Activated CD4-positive, alpha-beta T cell treated with anti-CD3 and anti-CD28 coated beads, Interleukin-2, amount 10 ng/mL, durations not matched to agents 24 days and 14 days (primary cell): ENCODE data around the gene FOLR1. TPM values are rescaled to one million over a fixed set of nuclear protein-coding genes. Genes with fewer than 3 reads are reported as not detected.
"Not testable (repeated sequence)": the region's sequence is repeated elsewhere in the genome, so short reads cannot be mapped to it uniquely, and the experiment has no call there.

Experiments used
- DNase-seq: peaks from one replicate; pipeline ENCODE4 v3.0.0; 2022
- H3K27ac Mint-ChIP-seq: one replicate; pipeline ENCODE4 v1.8.0; 2022; ENCODE audit warnings: mild to moderate bottlenecking, mixed read lengths
- H3K27me3 Mint-ChIP-seq: one replicate; pipeline ENCODE4 v1.8.0; 2022; ENCODE audit warnings: mixed read lengths
- H3K36me3 Mint-ChIP-seq: one replicate; pipeline ENCODE4 v1.8.0; 2022; ENCODE audit warnings: low read depth, mild to moderate bottlenecking, mixed read lengths
- H3K4me1 Mint-ChIP-seq: one replicate; pipeline ENCODE4 v1.8.0; 2021; ENCODE audit warnings: mixed read lengths
- H3K4me3 Mint-ChIP-seq: one replicate; pipeline ENCODE4 v1.8.0; 2022; ENCODE audit warnings: mild to moderate bottlenecking, moderate library complexity, mixed read lengths
- H3K9me3 Mint-ChIP-seq: one replicate; pipeline ENCODE4 v1.8.0; 2021; ENCODE audit warnings: mixed read lengths
- intact Hi-C: fragments of 100-400 bp; cut with micrococcal nuclease; formaldehyde crosslinking; loops from one replicate; pipeline ENCODE4 v1.15.1; 2023
- total RNA-seq: library from RNA; stranded (reverse); gene quantifications from 2 replicates; pipeline ENCODE4 v1.2.3, GENCODE V29; 2022

The FOLR1 gene
- total RNA-seq, 1 donor from 2014 or later = not detected

GRCh38 chr11:72201445-72201844, 9.5 kb downstream of the FOLR1 start:
- H3K4me1 Mint-ChIP-seq, H3K27ac Mint-ChIP-seq, DNase-seq, H3K4me3 Mint-ChIP-seq, intact Hi-C loops, H3K36me3 Mint-ChIP-seq, H3K9me3 Mint-ChIP-seq, H3K27me3 Mint-ChIP-seq: not testable (repeated sequence)

DNA sequence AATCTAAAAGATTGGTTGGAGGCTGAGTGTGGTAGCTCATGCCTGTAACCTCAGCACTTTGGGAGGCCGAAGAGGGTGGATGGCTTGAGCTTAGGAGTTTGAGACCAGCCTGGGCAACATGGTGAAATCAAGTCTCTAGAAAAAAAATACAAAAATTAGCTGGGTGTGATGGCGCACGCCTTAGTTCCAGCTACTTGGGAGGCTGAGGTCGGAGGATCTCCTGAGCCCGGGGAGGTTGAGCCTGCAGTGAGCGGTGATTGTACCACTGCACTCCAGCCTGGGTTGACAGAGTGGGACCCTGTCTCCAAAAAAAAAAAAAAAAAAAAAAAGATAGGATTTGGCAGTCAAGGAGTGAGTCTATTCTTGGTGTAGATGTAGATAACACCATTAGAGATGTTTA, 10.6 kb downstream of the FOLR1 start:
- Mint-ChIP-seq H3K4me1 (peaks cover 5% of the 10 kb centered on the region), H3K9me3 (no peaks in the 10 kb centered on the region), H3K4me3 (no peak overlapping the region), H3K36me3 (no peaks in the 10 kb centered on the region), H3K27ac (no peak overlapping the region), H3K27me3 (no peaks in the 10 kb centered on the region)
- intact Hi-C loops = no loop called here
- DNase-seq = no peak

GRCh38 chr11:72203163-72203562, 11.2 kb downstream of the FOLR1 start:
- intact Hi-C loops = no loop called here

GRCh38 chr11:72204886-72205285, 12.9 kb downstream of the FOLR1 start:
- H3K27me3 Mint-ChIP-seq = peaks cover 6% of the 10 kb centered on the region
- H3K9me3 Mint-ChIP-seq = peaks cover 10% of the 10 kb centered on the region
- peaks cover 5% of the 10 kb centered on the region for H3K4me1 Mint-ChIP-seq
- intact Hi-C loops = no loop called here
- no peak overlapping the region for H3K27ac Mint-ChIP-seq
- no peak overlapping the region for H3K4me3 Mint-ChIP-seq
- no peaks in the 10 kb centered on the region for H3K36me3 Mint-ChIP-seq
- no peak for DNase-seq

More at GRCh38 chr11:72203163-72203562, 11.2 kb downstream of the FOLR1 start:
- H3K4me1 Mint-ChIP-seq = peaks cover 5% of the 10 kb centered on the region
- no peak for DNase-seq
- H3K9me3 Mint-ChIP-seq = no peaks in the 10 kb centered on the region
- H3K27ac Mint-ChIP-seq = no peak overlapping the region
- no peaks in the 10 kb centered on the region for H3K27me3 Mint-ChIP-seq
- no peak overlapping the region for H3K4me3 Mint-ChIP-seq
- H3K36me3 Mint-ChIP-seq = no peaks in the 10 kb centered on the region

- H3K27ac Mint-ChIP-seq, intact Hi-C loops, DNase-seq, H3K4me3 Mint-ChIP-seq, H3K4me1 Mint-ChIP-seq, H3K36me3 Mint-ChIP-seq: not testable (repeated sequence)
- H3K9me3 Mint-ChIP-seq = peaks cover 15% of the 10 kb centered on the region
- peaks cover 12% of the 10 kb centered on the region for H3K27me3 Mint-ChIP-seq
Observed at GRCh38 chr11:72206794-72207193, 14.9 kb downstream of the FOLR1 start.

- no peak for DNase-seq
- H3K36me3 Mint-ChIP-seq = no peaks in the 10 kb centered on the region
- H3K4me3 Mint-ChIP-seq = no peak overlapping the region
- intact Hi-C loops = no loop called here
- H3K4me1 Mint-ChIP-seq = peaks cover under 1% of the 10 kb centered on the region
- H3K27me3 Mint-ChIP-seq = peaks cover 22% of the 10 kb centered on the region
- H3K27ac Mint-ChIP-seq = no peak overlapping the region
- peaks cover 15% of the 10 kb centered on the region for H3K9me3 Mint-ChIP-seq
Observed at GRCh38 chr11:72208281-72208680, 16.3 kb downstream of the FOLR1 start.

- intact Hi-C loops = no loop called here
- Mint-ChIP-seq H3K4me1 (no peaks in the 10 kb centered on the region), H3K9me3 (peaks cover 15% of the 10 kb centered on the region), H3K36me3 (no peaks in the 10 kb centered on the region), H3K4me3 (no peak overlapping the region), H3K27me3 (peaks cover 24% of the 10 kb centered on the region), H3K27ac (no peak overlapping the region)
- DNase-seq = no peak
Observed at GRCh38 chr11:72209101-72209500, 17.2 kb downstream of the FOLR1 start.

DNA sequence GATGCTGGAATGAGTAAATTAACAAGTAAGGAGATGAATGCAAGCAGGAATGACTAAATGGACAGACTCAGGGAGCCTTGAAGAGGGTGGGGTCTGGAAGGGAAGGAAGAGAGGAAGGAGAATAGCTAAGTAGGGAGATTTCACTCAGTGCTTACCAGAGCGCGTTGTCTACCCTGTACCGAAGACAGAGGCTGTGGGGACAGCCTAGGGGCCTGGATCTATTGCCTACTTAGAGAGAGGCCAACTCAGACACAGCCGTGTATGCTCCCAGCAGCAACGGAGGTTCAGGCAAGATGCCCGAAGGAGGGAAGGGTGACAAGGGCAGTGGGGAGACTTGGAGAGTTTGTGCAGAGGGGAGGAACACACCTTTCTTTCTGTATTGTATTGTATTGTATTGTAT, 24.7 kb downstream of the FOLR1 start, which contains the start of gene FOLR2:
FOLR2 (plus strand) TSS at position 157 of the 400 bp plus-strand sequence. CDS start 1,791 bp downstream, outside the sequence.
- intact Hi-C loops = no loop called here
- Mint-ChIP-seq H3K9me3 (no peaks in the 10 kb centered on the region), H3K36me3 (no peaks in the 10 kb centered on the region), H3K4me1 (peaks cover 5% of the 10 kb centered on the region), H3K27me3 (peaks cover 44% of the 10 kb centered on the region), H3K27ac (no peak within 1 kb of the TSS), H3K4me3 (no peak within 1 kb of the TSS)
- DNase-seq = no peak

GRCh38 chr11:72217841-72218240, 25.9 kb downstream of the FOLR1 start:
- Mint-ChIP-seq H3K27me3 (peaks cover 36% of the 10 kb centered on the region), H3K9me3 (no peaks in the 10 kb centered on the region), H3K4me1 (peaks cover 12% of the 10 kb centered on the region), H3K27ac (no peak overlapping the region), H3K4me3 (no peak overlapping the region), H3K36me3 (no peaks in the 10 kb centered on the region)
- intact Hi-C loops = no loop called here
- DNase-seq = no peak

DNA sequence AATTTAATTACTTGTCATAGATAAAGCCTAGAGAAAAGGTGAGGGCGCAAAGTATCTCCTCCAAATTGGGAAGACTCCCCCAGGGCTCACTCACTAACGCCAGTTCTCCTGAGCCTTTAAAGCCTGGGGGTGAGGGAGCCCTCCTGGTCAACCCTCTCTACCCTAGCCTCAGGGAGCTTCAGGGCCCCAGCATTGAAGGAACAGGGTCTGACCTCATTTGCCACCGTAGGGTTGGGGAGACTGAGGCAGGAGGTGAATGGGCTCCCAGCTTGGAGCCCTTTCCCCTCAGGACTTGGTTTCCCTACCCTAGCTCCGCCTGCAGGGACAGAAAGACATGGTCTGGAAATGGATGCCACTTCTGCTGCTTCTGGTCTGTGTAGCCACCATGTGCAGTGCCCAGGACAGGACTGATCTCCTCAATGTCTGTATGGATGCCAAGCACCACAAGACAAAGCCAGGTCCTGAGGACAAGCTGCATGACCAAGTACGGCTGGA, 26.4 kb downstream of the FOLR1 start:
- intact Hi-C loops = no loop called here
- H3K27ac Mint-ChIP-seq = no peak overlapping the region
- H3K9me3 Mint-ChIP-seq = no peaks in the 10 kb centered on the region
- no peak for DNase-seq
- H3K4me3 Mint-ChIP-seq = no peak overlapping the region
- H3K27me3 Mint-ChIP-seq = peaks cover 33% of the 10 kb centered on the region
- peaks cover 14% of the 10 kb centered on the region for H3K4me1 Mint-ChIP-seq
- no peaks in the 10 kb centered on the region for H3K36me3 Mint-ChIP-seq

- intact Hi-C loops = no loop called here
- peaks cover 23% of the 10 kb centered on the region for H3K4me1 Mint-ChIP-seq
- DNase-seq = no peak
- H3K36me3 Mint-ChIP-seq = peaks cover 4% of the 10 kb centered on the region
- H3K27me3 Mint-ChIP-seq = peaks cover 21% of the 10 kb centered on the region
- no peak overlapping the region for H3K4me3 Mint-ChIP-seq
- H3K27ac Mint-ChIP-seq = no peak overlapping the region
- no peaks in the 10 kb centered on the region for H3K9me3 Mint-ChIP-seq
Observed at GRCh38 chr11:72220696-72221363, 28.9 kb downstream of the FOLR1 start.

- Mint-ChIP-seq H3K9me3 (no peaks in the 10 kb centered on the region), H3K36me3 (peaks cover 6% of the 10 kb centered on the region), H3K4me3 (no peak overlapping the region), H3K4me1 (peaks cover 25% of the 10 kb centered on the region), H3K27ac (no peak overlapping the region), H3K27me3 (peaks cover 16% of the 10 kb centered on the region)
- intact Hi-C loops = no loop called here
- DNase-seq = no peak
Observed at GRCh38 chr11:72221386-72222075, 29.6 kb downstream of the FOLR1 start.

DNA sequence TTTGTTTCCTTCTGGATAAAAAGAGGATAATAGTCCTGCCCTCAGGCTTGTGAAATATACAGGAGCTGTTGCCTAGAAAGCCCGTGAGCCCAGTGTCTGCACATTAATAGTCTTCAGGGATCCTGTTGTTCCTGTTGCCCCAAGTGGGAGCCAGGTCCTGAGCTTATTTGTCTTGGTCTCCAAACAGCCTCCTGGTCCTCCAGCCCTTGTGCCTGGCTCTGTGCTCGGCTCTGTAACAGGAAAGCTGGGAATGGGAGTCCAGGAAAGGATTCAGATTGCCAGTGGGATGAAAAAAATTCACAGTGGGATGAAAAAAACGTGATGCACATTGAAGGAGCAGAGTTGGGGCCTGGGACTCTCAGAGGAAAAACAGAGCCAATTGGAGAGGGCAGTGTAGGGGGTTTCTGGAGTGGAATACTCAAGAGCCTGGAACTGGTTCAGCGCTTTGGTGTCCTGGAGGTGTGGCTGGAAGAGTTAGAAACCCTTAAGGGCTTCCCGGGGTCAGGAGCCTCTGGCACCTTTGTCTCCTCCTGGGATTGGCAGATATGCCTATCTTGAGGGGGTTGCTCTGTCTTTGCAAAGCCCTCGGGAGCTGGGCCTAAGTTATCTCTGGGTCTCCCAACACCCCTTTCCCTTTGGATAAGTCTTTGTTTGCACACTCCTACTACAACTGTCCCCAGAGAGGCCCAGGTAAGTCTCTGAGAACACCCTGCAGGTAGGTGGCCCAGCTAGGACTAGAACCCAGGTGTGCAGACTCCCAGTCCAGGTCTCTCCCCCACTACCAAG, 30.4 kb downstream of the FOLR1 start:
- H3K27me3 Mint-ChIP-seq = peaks cover 12% of the 10 kb centered on the region
- no peaks in the 10 kb centered on the region for H3K9me3 Mint-ChIP-seq
- H3K4me1 Mint-ChIP-seq = peaks cover 25% of the 10 kb centered on the region
- intact Hi-C loops = no loop called here
- H3K4me3 Mint-ChIP-seq = peak overlapping the region; percentile 98
- no peak for DNase-seq
- peaks cover 6% of the 10 kb centered on the region for H3K36me3 Mint-ChIP-seq
- peak overlapping the region; percentile 87 for H3K27ac Mint-ChIP-seq
